Pons (tissue), 1 donor: ENCODE data around the gene PDCD11.
"Not testable (repeated sequence)": the region's sequence is repeated elsewhere in the genome, so short reads cannot be mapped to it uniquely, and the experiment has no call there.

Experiments used
- DNase-seq: peaks from one replicate; pipeline ENCODE4 v3.0.0-alpha.2; 2016; ENCODE audit warnings: low spot score

The PDCD11 gene

GRCh38 chr10:103416436-103417147 lies 20.2 kb downstream of the PDCD11 start:
- DNase-seq: peak; percentile 75

DNA sequence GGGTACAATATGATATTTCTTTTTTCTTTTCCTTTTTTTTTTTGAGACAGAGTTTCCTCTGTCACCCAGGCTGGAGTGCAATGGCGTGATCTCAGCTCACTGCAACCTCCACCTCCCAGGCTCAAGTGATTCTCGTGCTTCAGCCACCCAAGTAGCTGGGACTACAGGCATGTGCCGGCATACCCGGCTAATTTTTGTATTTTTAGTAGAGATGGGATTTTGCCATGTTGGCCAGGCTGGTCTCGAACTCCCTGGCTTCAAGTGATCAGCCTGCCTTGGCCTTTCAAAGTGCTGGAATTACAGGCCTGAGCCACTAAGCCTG lies 20.7 kb downstream of the PDCD11 start:
- not testable (repeated sequence) for DNase-seq

GRCh38 chr10:103417601-103418000 lies 21.2 kb downstream of the PDCD11 start:
- peak; percentile 19 for DNase-seq

GRCh38 chr10:103419101-103419500 lies 22.7 kb downstream of the PDCD11 start:
- DNase-seq: no peak

DNA sequence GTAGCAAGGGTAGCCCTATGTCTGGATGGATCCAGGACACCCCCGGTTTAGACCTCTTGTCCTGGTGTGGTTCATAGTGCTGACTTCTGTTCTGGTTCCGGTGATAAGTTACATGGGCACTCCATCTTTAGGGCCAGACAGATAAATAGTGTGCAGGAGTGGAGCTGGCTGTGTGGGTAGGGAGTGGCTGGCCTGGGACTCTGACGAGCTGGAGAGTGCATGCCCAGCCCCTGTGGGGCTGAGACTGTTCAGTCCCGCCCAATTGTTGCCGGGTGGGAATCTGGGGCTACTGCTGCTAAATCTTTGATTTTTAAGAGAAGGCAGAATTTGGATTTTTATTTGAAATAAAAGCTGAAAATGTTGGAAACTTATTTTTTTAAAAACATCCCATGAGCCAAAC lies 27.3 kb downstream of the PDCD11 start:
- no peak for DNase-seq

DNA sequence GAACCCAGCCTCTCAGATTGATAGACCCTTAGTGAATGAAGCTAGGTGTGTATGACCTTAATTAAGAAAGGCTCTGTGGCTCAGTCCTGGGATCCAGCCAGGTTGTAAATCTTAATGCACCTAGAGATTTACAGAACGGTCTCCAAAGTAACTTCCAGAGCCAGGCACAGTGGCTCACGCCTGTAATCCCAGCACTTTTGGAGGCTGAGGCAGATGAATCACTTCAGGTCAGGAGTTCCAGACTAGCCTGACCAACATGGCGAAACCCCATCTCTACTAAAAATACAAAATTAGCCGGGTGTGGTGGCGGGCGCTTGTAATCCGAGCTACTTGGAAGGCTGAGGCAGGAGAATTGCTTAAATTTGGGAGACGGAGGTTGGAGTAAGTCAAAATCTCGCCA lies 31.4 kb downstream of the PDCD11 start:
- DNase-seq: no peak

GRCh38 chr10:103428989-103429643 lies 32.7 kb downstream of the PDCD11 start:
- no peak for DNase-seq

GRCh38 chr10:103429647-103430046 lies 33.2 kb downstream of the PDCD11 start:
- DNase-seq: no peak

- no peak for DNase-seq
These were observed 35.5 kb downstream of the PDCD11 start for GRCh38 chr10:103431902-103432301.

GRCh38 chr10:103433858-103434257 lies 37.4 kb downstream of the PDCD11 start:
- no peak for DNase-seq

- no peak for DNase-seq
These were observed 43.4 kb downstream of the PDCD11 start for GRCh38 chr10:103439776-103440175.

- DNase-seq: no peak
These were observed 44.0 kb downstream of the PDCD11 start for GRCh38 chr10:103440416-103440815.

DNA sequence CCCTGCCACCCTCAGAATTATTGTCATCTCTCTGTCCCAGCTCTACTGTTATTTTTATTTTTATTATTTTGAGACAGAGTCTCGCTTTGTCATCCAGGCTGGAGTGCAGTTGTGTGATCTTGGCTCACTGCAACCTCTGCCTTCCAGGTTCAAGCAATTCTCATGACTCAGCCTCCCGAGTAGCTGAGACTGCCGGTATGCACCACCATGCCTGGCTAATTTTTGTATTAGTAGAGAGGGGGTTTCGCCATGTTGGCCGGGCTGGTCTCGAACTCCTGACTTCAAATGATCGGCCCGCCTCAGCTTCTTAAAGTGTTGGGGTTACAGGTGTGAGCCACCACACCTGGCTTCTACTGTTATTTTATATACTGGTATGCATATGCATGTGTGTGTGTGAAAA lies 44.8 kb downstream of the PDCD11 start:
- no peak for DNase-seq

- DNase-seq: no peak
These were observed 45.2 kb downstream of the PDCD11 start for GRCh38 chr10:103441611-103442010.

- peak; percentile 24 for DNase-seq
These were observed 45.6 kb downstream of the PDCD11 start for GRCh38 chr10:103442031-103442461.

- DNase-seq: no peak
These were observed 47.2 kb downstream of the PDCD11 start for GRCh38 chr10:103443475-103444185.

DNA sequence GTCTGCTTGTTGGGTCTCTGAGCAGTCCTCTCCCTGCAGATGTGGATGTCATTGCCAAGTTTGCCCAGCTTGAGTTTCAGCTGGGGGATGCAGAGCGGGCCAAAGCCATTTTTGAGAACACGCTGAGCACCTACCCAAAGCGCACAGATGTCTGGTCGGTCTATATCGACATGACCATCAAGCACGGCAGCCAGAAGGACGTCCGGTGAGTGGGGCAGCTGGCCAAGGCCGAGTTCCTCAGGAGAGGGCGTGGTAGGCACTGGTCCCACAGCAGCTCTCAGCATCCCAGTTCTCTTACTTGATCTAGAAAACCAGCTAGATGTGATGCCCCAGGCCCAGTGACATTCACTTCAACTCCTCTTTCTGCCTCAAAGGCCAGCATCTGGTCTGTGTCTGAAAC lies 48.1 kb downstream of the PDCD11 start:
- no peak for DNase-seq

GRCh38 chr10:103445366-103445765 lies 48.9 kb downstream of the PDCD11 start:
- no peak for DNase-seq

GRCh38 chr10:103445767-103446567 lies 49.5 kb downstream of the PDCD11 start:
- peak; percentile 34 for DNase-seq

- DNase-seq: no peak
These were observed 50.8 kb downstream of the PDCD11 start for GRCh38 chr10:103447187-103447586.

DNA sequence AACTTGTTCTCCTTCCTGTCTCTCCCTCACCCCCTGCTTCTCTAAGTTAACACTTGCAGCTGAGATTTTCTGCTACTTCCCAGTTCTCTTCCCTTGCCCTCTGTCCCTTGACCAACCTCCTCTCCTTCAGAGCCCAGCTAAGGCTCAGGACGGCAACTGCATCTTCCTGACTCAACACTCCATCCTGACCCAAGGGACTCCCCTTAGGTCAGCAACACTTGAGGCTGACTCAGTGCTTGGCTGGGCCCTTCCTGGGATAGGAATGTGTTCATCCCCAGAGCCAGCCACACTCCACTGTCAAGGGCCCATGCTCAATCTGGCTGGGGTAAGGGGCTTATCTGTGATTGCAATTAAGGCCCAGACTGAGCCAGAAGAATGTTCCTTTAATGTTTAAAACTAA lies 52.3 kb downstream of the PDCD11 start:
- no peak for DNase-seq
